Muscle of arm (tissue), 12 donors: ENCODE data around the gene LNX1. TPM values are rescaled to one million over a fixed set of nuclear protein-coding genes. Genes with fewer than 3 reads are reported as not detected.
"Not testable (repeated sequence)": the region's sequence is repeated elsewhere in the genome, so short reads cannot be mapped to it uniquely, and the experiment has no call there.

ENCODE experiments used
- DNase-seq: peaks from one replicate; pipeline ENCODE4 v3.0.0-alpha.2; 2013
- polyA plus RNA-seq, 12 donors: library from polyadenylated mRNA; unstranded; fragments of 120-200 nt; gene quantifications; one replicate each; pipeline ENCODE4 v1.2.1, GENCODE V29; 2013; ENCODE audit not compliant: insufficient read length in 12 of 12

The LNX1 gene
- polyA plus RNA-seq, 12 donors: 4.2 to 7.0 (median 5.0) TPM; not detected in 2

- no peak for DNase-seq
Observed at GRCh38 chr4:53465281-53465680, 126.0 kb downstream of the LNX1 start.

GRCh38 chr4:53463340-53463739, 127.9 kb downstream of the LNX1 start:
- no peak for DNase-seq

GRCh38 chr4:53461244-53461643, 130.0 kb downstream of the LNX1 start:
- no peak for DNase-seq

- no peak for DNase-seq
Observed at GRCh38 chr4:53459548-53459947, 131.7 kb downstream of the LNX1 start.

- DNase-seq: no peak
Observed at GRCh38 chr4:53456178-53456577, 135.1 kb downstream of the LNX1 start.

GRCh38 chr4:53455766-53456165, 135.5 kb downstream of the LNX1 start:
- DNase-seq: no peak

- DNase-seq: no peak
Observed at GRCh38 chr4:53453385-53453784, 137.9 kb downstream of the LNX1 start.

- no peak for DNase-seq
Observed at GRCh38 chr4:53450773-53451172, 140.5 kb downstream of the LNX1 start.

GRCh38 chr4:53444954-53445353, 146.3 kb downstream of the LNX1 start:
- DNase-seq: no peak

GRCh38 chr4:53441564-53441963, 149.7 kb downstream of the LNX1 start:
- DNase-seq: no peak

GRCh38 chr4:53436251-53436650, 155.0 kb downstream of the LNX1 start:
- no peak for DNase-seq

- no peak for DNase-seq
Observed at GRCh38 chr4:53432528-53433424, 158.5 kb downstream of the LNX1 start.

GRCh38 chr4:53431052-53431451, 160.2 kb downstream of the LNX1 start:
- no peak for DNase-seq

GRCh38 chr4:53427366-53427765, 163.9 kb downstream of the LNX1 start:
- DNase-seq: no peak

- DNase-seq: no peak
Observed at GRCh38 chr4:53424280-53424679, 167.0 kb downstream of the LNX1 start.

- DNase-seq: no peak
Observed at GRCh38 chr4:53422367-53422766, 168.9 kb downstream of the LNX1 start.

GRCh38 chr4:53421791-53422190, 169.5 kb downstream of the LNX1 start:
- DNase-seq: no peak

- DNase-seq: no peak
Observed at GRCh38 chr4:53419208-53419607, 172.1 kb downstream of the LNX1 start.

- DNase-seq: not testable (repeated sequence)
Observed at GRCh38 chr4:53409479-53409878, 181.8 kb downstream of the LNX1 start.
